GM12878 (cell line): Measurements from ENCODE around the gene RHBDF2. TPM values are rescaled to one million over a fixed set of nuclear protein-coding genes. Genes with fewer than 3 reads are reported as not detected.

Source experiments
- FOXK2 ChIP-seq: fragments of 450-650 bp; IDR thresholded peaks from 2 replicates; pipeline ENCODE4 v1.6.1; 2017; ENCODE audit warnings: mild to moderate bottlenecking, moderate library complexity
- MEF2A ChIP-seq: IDR thresholded peaks from 2 replicates; pipeline ENCODE4 v1.6.1; 2011; ENCODE audit warnings: low read depth, mild to moderate bottlenecking, low read length, moderate library complexity; ENCODE audit not compliant: insufficient read depth
- polyA plus RNA-seq, 11 experiments: library from polyadenylated mRNA; depleted of rRNA in 4 of 11; unstranded in 6 of 11; stranded (reverse) in 5 of 11; fragments of >200 nt; fragmentation: Nextera tagmentation in 4 of 11; fragmentation: Illumina TruSeq in 1 of 11; extraction: Ambion mirVana in 4 of 11; extraction: Trizol in 1 of 11; gene quantifications; 1 replicate in 1 of 11; 2 replicates in 10 of 11; pipeline versions ENCODE4 v1.2.1 to v1.2.3, GENCODE V29; 2011 to 2016; ENCODE audit warnings: inconsistent platforms in 2 of 11, missing spikeins in 2 of 11, low read depth in 1 of 11
- total RNA-seq, 4 experiments: library from RNA; depleted of rRNA in 3 of 4; stranded (reverse); fragments of >200 nt in 3 of 4; fragmentation: Illumina TruSeq in 1 of 4; extraction: Trizol in 1 of 4; gene quantifications; 2 replicates each; pipeline versions ENCODE4 v1.2.1 to v1.2.3, GENCODE V29; 2013 to 2021
- TF ChIP-seq, protein P1 (sequence below): fragments of 450-650 bp; IDR thresholded peaks from 2 replicates; pipeline ENCODE4 v1.6.1; 2017; ENCODE audit warnings: mild to moderate bottlenecking, moderate library complexity
- TF ChIP-seq, protein P2 (sequence below): fragments of 450-650 bp; conservative IDR thresholded peaks from 2 replicates; pipeline ENCODE4 v1.6.1; 2017; ENCODE audit warnings: mild to moderate bottlenecking, moderate library complexity

The RHBDF2 gene
- total and polyA plus RNA-seq, 10 of the 15 experiments (the other 5 are each of a cell fraction or from before 2014, with no cell fraction given) = 0.97 to 43.0 (median 18.7) TPM

DNA sequence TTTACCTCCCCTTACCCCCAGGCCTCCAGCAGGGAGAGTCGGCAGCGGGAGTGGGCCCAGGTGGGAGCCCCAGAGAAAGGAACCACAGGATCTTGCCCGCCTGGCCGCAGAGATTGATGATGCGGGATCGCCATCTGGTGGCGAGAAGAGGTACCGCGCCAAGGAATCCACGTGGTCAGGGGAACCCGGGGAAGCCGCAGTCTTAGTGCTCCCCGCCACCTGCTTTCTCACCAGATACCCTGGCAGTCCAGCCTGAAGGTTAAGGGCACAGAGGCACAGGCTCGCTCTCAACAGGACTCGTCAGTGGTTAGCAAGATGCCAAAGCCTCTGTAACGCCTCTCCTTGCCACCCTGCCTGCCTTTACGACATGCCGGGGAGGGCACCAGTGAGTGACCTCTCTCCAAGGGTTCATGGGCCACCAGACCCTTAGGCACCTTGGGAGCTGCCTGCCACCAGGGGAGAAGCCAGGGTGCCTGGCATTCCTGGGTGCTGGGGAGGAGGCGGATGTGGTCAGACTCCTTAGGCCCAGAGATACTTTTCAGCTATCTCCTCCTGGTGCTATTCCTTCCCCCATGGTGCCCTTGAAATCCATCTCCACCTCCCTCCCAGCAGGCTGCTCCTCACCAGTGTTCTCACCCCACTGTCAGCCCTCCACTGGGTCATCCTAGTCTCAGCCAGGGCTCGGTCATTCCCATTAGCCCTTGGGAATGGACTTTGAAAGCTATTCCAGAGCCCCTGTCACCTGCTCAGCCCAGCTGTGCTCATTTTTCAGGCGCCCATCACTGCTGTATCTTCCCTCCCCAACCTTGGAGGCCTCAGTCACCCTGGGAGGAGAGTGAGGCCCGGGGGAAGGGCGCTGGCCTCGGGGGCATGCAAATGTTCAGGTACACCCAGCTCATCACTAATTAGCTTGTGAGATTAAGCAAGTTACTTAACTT is 5.5 kb upstream of the RHBDF2 start (continued):
- TF ChIP-seq, protein P1, sequence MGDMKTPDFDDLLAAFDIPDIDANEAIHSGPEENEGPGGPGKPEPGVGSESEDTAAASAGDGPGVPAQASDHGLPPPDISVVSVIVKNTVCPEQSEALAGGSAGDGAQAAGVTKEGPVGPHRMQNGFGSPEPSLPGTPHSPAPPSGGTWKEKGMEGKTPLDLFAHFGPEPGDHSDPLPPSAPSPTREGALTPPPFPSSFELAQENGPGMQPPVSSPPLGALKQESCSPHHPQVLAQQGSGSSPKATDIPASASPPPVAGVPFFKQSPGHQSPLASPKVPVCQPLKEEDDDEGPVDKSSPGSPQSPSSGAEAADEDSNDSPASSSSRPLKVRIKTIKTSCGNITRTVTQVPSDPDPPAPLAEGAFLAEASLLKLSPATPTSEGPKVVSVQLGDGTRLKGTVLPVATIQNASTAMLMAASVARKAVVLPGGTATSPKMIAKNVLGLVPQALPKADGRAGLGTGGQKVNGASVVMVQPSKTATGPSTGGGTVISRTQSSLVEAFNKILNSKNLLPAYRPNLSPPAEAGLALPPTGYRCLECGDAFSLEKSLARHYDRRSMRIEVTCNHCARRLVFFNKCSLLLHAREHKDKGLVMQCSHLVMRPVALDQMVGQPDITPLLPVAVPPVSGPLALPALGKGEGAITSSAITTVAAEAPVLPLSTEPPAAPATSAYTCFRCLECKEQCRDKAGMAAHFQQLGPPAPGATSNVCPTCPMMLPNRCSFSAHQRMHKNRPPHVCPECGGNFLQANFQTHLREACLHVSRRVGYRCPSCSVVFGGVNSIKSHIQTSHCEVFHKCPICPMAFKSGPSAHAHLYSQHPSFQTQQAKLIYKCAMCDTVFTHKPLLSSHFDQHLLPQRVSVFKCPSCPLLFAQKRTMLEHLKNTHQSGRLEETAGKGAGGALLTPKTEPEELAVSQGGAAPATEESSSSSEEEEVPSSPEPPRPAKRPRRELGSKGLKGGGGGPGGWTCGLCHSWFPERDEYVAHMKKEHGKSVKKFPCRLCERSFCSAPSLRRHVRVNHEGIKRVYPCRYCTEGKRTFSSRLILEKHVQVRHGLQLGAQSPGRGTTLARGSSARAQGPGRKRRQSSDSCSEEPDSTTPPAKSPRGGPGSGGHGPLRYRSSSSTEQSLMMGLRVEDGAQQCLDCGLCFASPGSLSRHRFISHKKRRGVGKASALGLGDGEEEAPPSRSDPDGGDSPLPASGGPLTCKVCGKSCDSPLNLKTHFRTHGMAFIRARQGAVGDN = no peak
- no peak for TF ChIP-seq MEF2A
- TF ChIP-seq, protein P2, sequence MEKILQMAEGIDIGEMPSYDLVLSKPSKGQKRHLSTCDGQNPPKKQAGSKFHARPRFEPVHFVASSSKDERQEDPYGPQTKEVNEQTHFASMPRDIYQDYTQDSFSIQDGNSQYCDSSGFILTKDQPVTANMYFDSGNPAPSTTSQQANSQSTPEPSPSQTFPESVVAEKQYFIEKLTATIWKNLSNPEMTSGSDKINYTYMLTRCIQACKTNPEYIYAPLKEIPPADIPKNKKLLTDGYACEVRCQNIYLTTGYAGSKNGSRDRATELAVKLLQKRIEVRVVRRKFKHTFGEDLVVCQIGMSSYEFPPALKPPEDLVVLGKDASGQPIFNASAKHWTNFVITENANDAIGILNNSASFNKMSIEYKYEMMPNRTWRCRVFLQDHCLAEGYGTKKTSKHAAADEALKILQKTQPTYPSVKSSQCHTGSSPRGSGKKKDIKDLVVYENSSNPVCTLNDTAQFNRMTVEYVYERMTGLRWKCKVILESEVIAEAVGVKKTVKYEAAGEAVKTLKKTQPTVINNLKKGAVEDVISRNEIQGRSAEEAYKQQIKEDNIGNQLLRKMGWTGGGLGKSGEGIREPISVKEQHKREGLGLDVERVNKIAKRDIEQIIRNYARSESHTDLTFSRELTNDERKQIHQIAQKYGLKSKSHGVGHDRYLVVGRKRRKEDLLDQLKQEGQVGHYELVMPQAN = no peak
- no peak for TF ChIP-seq FOXK2
